Fibroblast of skin of left biceps (primary cell): ENCODE measurements around the gene ZIC3.

Experiments
- DNase-seq, 2 experiments: peaks; one replicate each; pipeline ENCODE4 v3.0.0-alpha.2; 2013; ENCODE audit warnings: low read depth in 2 of 2

Gene ZIC3

GRCh38 chrX:137574102-137574783 is 8.3 kb downstream of the ZIC3 start:
- no peak for DNase-seq

GRCh38 chrX:137574784-137575293 is 8.9 kb downstream of the ZIC3 start:
- DNase-seq, result no peak

GRCh38 chrX:137575596-137576255 is 9.8 kb downstream of the ZIC3 start:
- DNase-seq, result no peak

- no peak for DNase-seq
Observed at GRCh38 chrX:137587151-137587550, 21.2 kb downstream of the ZIC3 start.

- DNase-seq, result no peak
Observed at GRCh38 chrX:137600769-137601168, 34.8 kb downstream of the ZIC3 start.
